ENCODE results near the gene LRPPRC. TPM values are rescaled to one million over a fixed set of nuclear protein-coding genes. Genes with fewer than 3 reads are reported as not detected.

The LRPPRC gene
- total RNA-seq, 4 donors from 2014 or later: 40.9 to 61.8 (median 49.5) TPM

GRCh38 chr2:43906448-43907109, 89.2 kb downstream of the LRPPRC start:
- Histone ChIP-seq H3K27me3 (no peaks in the 10 kb centered on the region), H3K27ac (no peak overlapping the region), H3K4me3 (no peak overlapping the region), H3K36me3 (peaks cover 3 to 72% of the 10 kb centered on the region in 2 donors), H3K9me3 (no peaks in the 10 kb centered on the region), H3K4me1 (no peaks in the 10 kb centered on the region)
- TF ChIP-seq EP300 (IDR thresholded peaks at IDR 0.05) (no peak), POLR2A (IDR thresholded peaks at IDR 0.05) (no peak), POLR2AphosphoS5 (IDR thresholded peaks at IDR 0.05) (no peak), CTCF (IDR thresholded peaks at IDR 0.05) (no peak)
- WGBS, 2 donors (ENCODE audit: low coverage in 1 of 2): 76 to 85% methylated on average over 5 to 6 of the region's 6 CpGs
- no peak for ATAC-seq

- no peak for ATAC-seq
- TF ChIP-seq EP300 (IDR thresholded peaks at IDR 0.05) (no peak), POLR2A (IDR thresholded peaks at IDR 0.05) (no peak), CTCF (IDR thresholded peaks at IDR 0.05) (no peak), POLR2AphosphoS5 (IDR thresholded peaks at IDR 0.05) (no peak)
- 65 to 69% methylated on average over 5 of the region's 5 CpGs for WGBS, 2 donors (ENCODE audit: low coverage in 1 of 2)
These were observed 89.9 kb downstream of the LRPPRC start for GRCh38 chr2:43905871-43906270.

GRCh38 chr2:43905371-43905803, 90.4 kb downstream of the LRPPRC start:
- WGBS, 2 donors (ENCODE audit: low coverage in 1 of 2): 78 to 79% methylated on average over 11 of the region's 11 CpGs
- Histone ChIP-seq H3K27me3 (no peaks in the 10 kb centered on the region), H3K9me3 (no peaks in the 10 kb centered on the region), H3K27ac (no peak overlapping the region), H3K4me3 (no peak overlapping the region), H3K4me1 (no peaks in the 10 kb centered on the region), H3K36me3 (peaks cover 3 to 72% of the 10 kb centered on the region in 2 donors)
- TF ChIP-seq EP300 (IDR thresholded peaks at IDR 0.05): no peak
- no peak for TF ChIP-seq POLR2AphosphoS5 (IDR thresholded peaks at IDR 0.05)
- TF ChIP-seq CTCF (IDR thresholded peaks at IDR 0.05): no peak
- TF ChIP-seq POLR2A (IDR thresholded peaks at IDR 0.05): no peak
- ATAC-seq: no peak

More at GRCh38 chr2:43905871-43906270, 89.9 kb downstream of the LRPPRC start:
- Histone ChIP-seq H3K4me1 (no peaks in the 10 kb centered on the region), H3K9me3 (no peaks in the 10 kb centered on the region), H3K4me3 (no peak overlapping the region), H3K27ac (no peak overlapping the region), H3K27me3 (no peaks in the 10 kb centered on the region), H3K36me3 (peaks cover 6 to 72% of the 10 kb centered on the region in 2 donors)

- 77 to 79% methylated on average over 2 of the region's 2 CpGs for WGBS, 2 donors (ENCODE audit: low coverage in 1 of 2)
- Histone ChIP-seq H3K27me3 (no peaks in the 10 kb centered on the region), H3K27ac (no peak overlapping the region), H3K4me3 (no peak overlapping the region), H3K9me3 (no peaks in the 10 kb centered on the region), H3K36me3 (peaks cover 3 to 98% of the 10 kb centered on the region in 2 donors), H3K4me1 (no peaks in the 10 kb centered on the region)
- TF ChIP-seq POLR2AphosphoS5 (IDR thresholded peaks at IDR 0.05) (no peak), POLR2A (IDR thresholded peaks at IDR 0.05) (no peak), EP300 (IDR thresholded peaks at IDR 0.05) (no peak), CTCF (IDR thresholded peaks at IDR 0.05) (no peak)
- ATAC-seq: no peak
These were observed 96.2 kb downstream of the LRPPRC start for GRCh38 chr2:43899589-43899988.

- Histone ChIP-seq H3K27me3 (no peaks in the 10 kb centered on the region), H3K27ac (no peak overlapping the region), H3K36me3 (peaks cover 3 to 97% of the 10 kb centered on the region in 2 donors), H3K9me3 (no peaks in the 10 kb centered on the region), H3K4me1 (no peaks in the 10 kb centered on the region), H3K4me3 (no peak overlapping the region)
- no peak for ATAC-seq
- TF ChIP-seq POLR2A (IDR thresholded peaks at IDR 0.05): no peak
- no peak for TF ChIP-seq POLR2AphosphoS5 (IDR thresholded peaks at IDR 0.05)
- TF ChIP-seq EP300 (IDR thresholded peaks at IDR 0.05): no peak
- no peak for TF ChIP-seq CTCF (IDR thresholded peaks at IDR 0.05)
- WGBS, 2 donors (ENCODE audit: low coverage in 1 of 2): 89 to 94% methylated on average over 11 of the region's 11 CpGs
These were observed 96.9 kb downstream of the LRPPRC start for GRCh38 chr2:43898838-43899346.
